Placental epithelial cell (primary cell): Measurements from ENCODE around the gene BZW2. TPM values are rescaled to one million over a fixed set of nuclear protein-coding genes. Genes with fewer than 3 reads are reported as not detected.

Source experiments
- total RNA-seq: library from RNA; depleted of rRNA; stranded (reverse); fragments of >200 nt; gene quantifications from 2 replicates; pipeline ENCODE4 v1.2.3, GENCODE V29; 2012

Gene BZW2
- total RNA-seq: 127 and 162 TPM in 2 replicates

DNA sequence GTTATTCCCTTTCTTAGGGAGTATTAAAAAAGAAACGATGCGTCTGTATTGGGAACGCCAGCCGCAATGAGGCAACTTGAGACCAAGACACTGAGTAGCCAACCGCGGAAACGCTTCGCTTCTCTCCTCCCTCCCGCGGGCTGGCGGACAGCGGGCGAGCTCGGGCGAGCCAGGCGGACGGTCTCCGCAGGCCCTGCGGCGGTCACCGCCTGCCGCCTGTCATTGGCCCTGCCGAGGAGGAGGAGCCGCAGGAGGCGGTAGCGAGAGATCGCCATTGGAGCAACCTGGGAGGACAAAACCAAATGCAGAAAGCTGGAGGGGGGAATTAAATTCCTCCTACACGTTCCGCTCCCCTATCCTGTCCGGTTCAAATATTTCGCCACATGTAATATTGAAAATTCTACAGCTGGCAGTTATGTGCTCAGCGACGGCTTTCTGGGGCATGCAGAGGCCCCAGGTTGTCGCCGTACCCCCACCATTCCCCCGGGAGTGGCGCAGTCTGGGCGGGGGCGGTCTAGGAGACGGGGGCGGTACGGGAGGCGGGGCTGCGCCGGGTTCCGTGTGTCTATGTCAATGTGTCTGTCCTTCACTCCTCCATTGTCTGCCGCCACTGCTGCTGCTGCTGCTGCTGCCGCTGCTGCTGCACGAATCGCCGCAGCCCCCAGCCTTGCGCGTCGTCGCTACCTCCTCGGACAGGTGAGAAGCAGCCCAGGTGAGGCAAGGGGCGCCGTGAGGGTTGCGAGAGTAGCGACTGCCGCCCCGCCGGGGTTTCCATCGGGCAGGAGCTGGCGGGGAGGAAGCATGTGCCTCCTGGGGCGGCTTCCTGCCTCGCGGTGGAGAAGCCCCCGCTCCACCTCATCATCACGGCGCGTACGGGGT lies at the start of gene BZW2, which contains the start of gene ANKMY2:
BZW2 (plus strand) TSS at position 589 of the 879 bp plus-strand sequence. CDS start 19,263 bp downstream, outside the sequence.
ANKMY2 (minus strand) TSS at position 162 of the 879 bp plus-strand sequence. CDS start 181 bp downstream, outside the sequence.

DNA sequence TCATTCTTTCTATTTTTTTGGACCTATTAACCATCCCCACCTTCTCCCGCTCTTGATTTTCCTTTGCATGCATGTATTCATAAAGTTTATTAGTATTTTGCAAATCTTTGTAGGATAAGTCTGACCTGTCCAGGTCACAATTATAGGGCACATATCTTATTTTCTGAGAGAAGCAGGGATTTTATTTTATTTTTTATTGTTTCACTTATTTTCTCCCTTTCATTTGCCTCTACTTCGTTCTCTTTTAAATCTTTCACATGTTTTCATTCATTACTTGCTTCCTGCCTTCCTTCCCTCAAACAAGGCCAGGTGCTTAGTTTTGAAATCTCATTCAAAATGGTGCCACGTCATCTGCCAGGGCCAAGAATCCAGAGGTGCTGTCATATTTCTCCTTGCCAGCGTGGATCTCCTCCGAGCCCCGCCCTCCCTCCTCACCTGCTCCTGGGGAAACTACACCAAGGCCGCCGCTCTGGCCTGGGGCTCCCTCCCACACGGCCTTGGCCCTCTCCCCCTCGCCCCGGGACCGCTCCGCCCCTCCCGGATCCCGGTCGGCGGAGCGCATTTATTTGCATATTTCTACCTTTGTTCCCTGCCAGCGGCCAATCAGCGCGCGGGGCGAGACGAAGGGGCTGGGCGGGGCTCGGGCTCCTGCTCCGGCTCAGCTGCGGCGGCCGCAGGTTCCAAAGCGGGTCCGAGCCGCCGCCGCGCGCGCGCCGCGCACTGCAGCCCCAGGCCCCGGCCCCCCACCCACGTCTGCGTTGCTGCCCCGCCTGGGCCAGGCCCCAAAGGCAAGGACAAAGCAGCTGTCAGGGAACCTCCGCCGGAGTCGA lies 107.3 kb downstream of the BZW2 start, which contains the start of gene TSPAN13:
TSPAN13 (plus strand) TSS at position 654 of the 830 bp plus-strand sequence. CDS start 213 bp downstream, outside the sequence.

Other genes with a start within 250 kb of the BZW2 start
- 1.6 and 3.1 TPM in 2 replicates for gene CRPPA, start 224.6 kb upstream of the BZW2 start, total RNA-seq
- gene SOSTDC1, start 180.4 kb upstream of the BZW2 start, total RNA-seq: not detected in 2 replicates
- not detected in 2 replicates for gene LRRC72, start 119.4 kb upstream of the BZW2 start, total RNA-seq
- gene ANKMY2, start 427 bp upstream of the BZW2 start, total RNA-seq: 20.2 and 25.9 TPM in 2 replicates
- gene TSPAN13, start 107.6 kb downstream of the BZW2 start, total RNA-seq: 44.4 and 91.1 TPM in 2 replicates
- gene AGR2, start 158.8 kb downstream of the BZW2 start, total RNA-seq: 870 and 914 TPM in 2 replicates
- 2.7 and 8.0 TPM in 2 replicates for gene AGR3, start 235.8 kb downstream of the BZW2 start, total RNA-seq